GM12865 (cell line): ENCODE data around the gene HAND2.

ENCODE experiments used
- DNase-seq: peaks from one replicate; pipeline ENCODE4 v3.0.0; 2010; ENCODE audit warnings: low read depth
- H3K4me3 ChIP-seq: 2 replicates; pipeline ENCODE4 v1.5.1; 2011; ENCODE audit warnings: mild to moderate bottlenecking, low read depth, low read length, control low read depth
- CTCF ChIP-seq: IDR thresholded peaks from 2 replicates; pipeline ENCODE4 v1.5.1; 2011; ENCODE audit warnings: low read length, control low read depth, low read depth, inconsistent platforms; ENCODE audit not compliant: insufficient read depth; ENCODE audit errors: missing control alignments

The HAND2 gene

GRCh38 chr4:173514641-173515217 lies 15.3 kb downstream of the HAND2 start:
- no peak for TF ChIP-seq CTCF
- DNase-seq, result no peak

DNA sequence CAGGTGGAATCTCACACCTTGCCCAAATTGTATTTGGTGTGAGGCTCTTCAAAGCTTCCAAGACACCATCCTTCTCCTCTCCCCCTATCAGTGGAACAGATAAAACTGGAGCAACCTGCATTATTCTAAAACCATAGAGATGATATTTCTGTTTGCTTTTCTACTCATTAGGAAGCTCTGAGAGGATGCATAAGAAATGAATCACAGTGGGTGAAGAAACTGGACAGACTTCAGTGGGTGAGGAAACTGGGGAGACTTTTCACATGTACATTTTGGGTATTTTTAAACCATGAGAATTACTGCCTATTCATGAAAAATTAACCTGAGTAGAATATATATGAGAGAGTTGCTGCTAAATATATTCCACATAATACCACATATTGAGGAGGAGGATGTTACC lies 16.4 kb downstream of the HAND2 start:
- TF ChIP-seq CTCF, result no peak
- DNase-seq, result no peak

More at GRCh38 chr4:173514641-173515217, 15.3 kb downstream of the HAND2 start:
- H3K4me3 ChIP-seq, result no peak overlapping the region

GRCh38 chr4:173511787-173512361 lies 18.2 kb downstream of the HAND2 start:
- DNase-seq, result no peak
- no peak overlapping the region for H3K4me3 ChIP-seq
- no peak for TF ChIP-seq CTCF

More for the DNA sequence above, 16.4 kb downstream of the HAND2 start:
- H3K4me3 ChIP-seq, result no peak overlapping the region

DNA sequence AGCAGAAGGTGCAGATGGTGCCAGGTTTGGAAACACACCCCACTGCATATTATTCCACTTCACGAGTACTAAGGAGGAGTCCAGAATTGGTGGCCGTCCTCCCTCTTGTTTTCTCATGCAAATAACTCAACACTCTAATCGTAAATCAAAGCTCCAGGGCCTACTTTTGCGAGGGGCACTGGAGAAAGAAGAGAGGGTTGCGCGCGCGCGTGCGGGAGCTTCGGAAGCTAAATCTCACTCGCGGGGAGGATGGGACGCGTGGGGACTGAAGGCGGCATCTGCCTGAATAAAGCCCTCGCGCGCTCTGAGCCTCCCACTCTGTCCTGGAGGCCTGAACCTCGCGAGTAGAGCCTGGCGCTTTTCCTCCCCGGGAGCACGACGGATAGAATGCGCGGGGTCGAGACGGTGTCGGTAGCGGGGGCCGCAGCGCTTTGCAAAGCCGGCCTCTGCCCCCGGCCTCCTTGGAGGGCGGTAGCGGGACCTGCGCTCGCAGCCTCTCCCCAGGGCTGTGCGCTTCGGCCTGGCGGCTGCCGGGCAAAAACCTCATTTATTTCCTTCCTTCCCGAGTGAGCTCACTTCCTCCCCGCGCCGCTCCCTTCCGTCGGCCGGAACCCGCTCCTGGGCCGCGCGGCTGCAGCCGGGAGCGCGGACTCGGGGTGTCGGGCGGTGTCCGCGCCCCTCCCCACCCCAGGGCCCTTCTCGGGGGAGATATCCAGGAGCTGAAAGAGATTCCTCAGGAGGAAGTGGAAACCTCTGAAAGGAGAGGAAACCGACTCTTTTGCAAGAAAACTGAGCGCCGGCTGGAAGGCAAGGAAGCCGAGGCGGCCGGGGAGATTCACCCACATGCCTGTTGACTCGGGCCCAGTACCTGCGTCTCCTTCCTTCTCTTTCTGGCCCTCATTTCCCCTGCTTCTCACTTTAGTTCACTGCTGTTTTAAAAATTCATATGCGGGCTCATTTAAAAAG lies 20.7 kb downstream of the HAND2 start:
- peak; percentile 38 for DNase-seq
- no peak for TF ChIP-seq CTCF
- H3K4me3 ChIP-seq, result peak overlapping the region; percentile 52

GRCh38 chr4:173508386-173509035 lies 21.5 kb downstream of the HAND2 start:
- DNase-seq, result no peak
- TF ChIP-seq CTCF, result no peak
- peak overlapping the region; percentile 52 for H3K4me3 ChIP-seq

- no peak for TF ChIP-seq CTCF
- H3K4me3 ChIP-seq, result no peak overlapping the region
- DNase-seq, result no peak
These were observed 22.3 kb downstream of the HAND2 start for GRCh38 chr4:173507471-173508385.
